Central memory CD4-positive, alpha-beta T cell (primary cell): ENCODE data around the gene TOP2B.

Experiments
- DNase-seq: peaks from one replicate; pipeline ENCODE4 v3.0.0; 2022

The TOP2B gene

GRCh38 chr3:25665315-25666280 is 891 bp upstream of the TOP2B start:
- DNase-seq: peak; percentile 9

- peak; percentile 61 for DNase-seq
Observed at GRCh38 chr3:25663869-25664811, 567 bp downstream of the TOP2B start.

- DNase-seq: peak; percentile 38
Observed at GRCh38 chr3:25663347-25663868, 1.3 kb downstream of the TOP2B start.

GRCh38 chr3:25662736-25663320 is 1.9 kb downstream of the TOP2B start:
- DNase-seq: no peak

- DNase-seq: no peak
Observed at GRCh38 chr3:25661694-25662437, 2.8 kb downstream of the TOP2B start.

- no peak for DNase-seq
Observed at GRCh38 chr3:25658836-25659235, 5.9 kb downstream of the TOP2B start.

- DNase-seq: no peak
Observed at GRCh38 chr3:25657293-25657692, 7.4 kb downstream of the TOP2B start.

GRCh38 chr3:25655659-25656058 is 9.0 kb downstream of the TOP2B start:
- DNase-seq: peak; percentile 6

GRCh38 chr3:25654576-25654975 is 10.1 kb downstream of the TOP2B start:
- DNase-seq: no peak

GRCh38 chr3:25653322-25653721 is 11.4 kb downstream of the TOP2B start:
- DNase-seq: no peak

GRCh38 chr3:25652921-25653320 is 11.8 kb downstream of the TOP2B start:
- no peak for DNase-seq

GRCh38 chr3:25648925-25649830 is 15.5 kb downstream of the TOP2B start:
- DNase-seq: no peak

GRCh38 chr3:25648107-25648535 is 16.6 kb downstream of the TOP2B start:
- peak; percentile 74 for DNase-seq

GRCh38 chr3:25635038-25635437 is 29.7 kb downstream of the TOP2B start:
- no peak for DNase-seq

- DNase-seq: no peak
Observed at GRCh38 chr3:25633919-25634318, 30.8 kb downstream of the TOP2B start.

- DNase-seq: no peak
Observed at GRCh38 chr3:25631989-25632388, 32.7 kb downstream of the TOP2B start.

GRCh38 chr3:25621087-25621486 is 43.6 kb downstream of the TOP2B start:
- DNase-seq: no peak

- no peak for DNase-seq
Observed at GRCh38 chr3:25620493-25620892, 44.2 kb downstream of the TOP2B start.

- no peak for DNase-seq
Observed at GRCh38 chr3:25619382-25619781, 45.3 kb downstream of the TOP2B start.

GRCh38 chr3:25618028-25618427 is 46.7 kb downstream of the TOP2B start:
- DNase-seq: no peak

- no peak for DNase-seq
Observed at GRCh38 chr3:25611193-25611592, 53.5 kb downstream of the TOP2B start.
